Fibroblast of lung (primary cell): ENCODE measurements around the gene MFAP4. TPM values are rescaled to one million over a fixed set of nuclear protein-coding genes. Genes with fewer than 3 reads are reported as not detected.

Experiments used
- DNase-seq, 2 donors: peaks; one replicate each; pipeline versions ENCODE4 v3.0.0 to v3.0.0-alpha.2; 2010; ENCODE audit warnings: low read depth in 2 of 2
- H2AFZ ChIP-seq: 2 replicates; pipeline ENCODE4 v1.5.1; 2012; ENCODE audit warnings: low read length, control low read depth, inconsistent platforms
- H3K27ac ChIP-seq: 2 replicates; pipeline ENCODE4 v1.5.1; 2011; ENCODE audit warnings: low read length, control low read depth; ENCODE audit not compliant: insufficient read depth
- H3K27me3 ChIP-seq: 2 replicates; pipeline ENCODE4 v1.5.1; 2011; ENCODE audit warnings: mild to moderate bottlenecking, low read length; ENCODE audit not compliant: control insufficient read depth, insufficient read depth
- H3K36me3 ChIP-seq: 2 replicates; pipeline ENCODE4 v1.5.1; 2011; ENCODE audit warnings: low read length; ENCODE audit not compliant: control insufficient read depth, insufficient read depth
- H3K4me1 ChIP-seq: 2 replicates; pipeline ENCODE4 v1.5.1; 2011; ENCODE audit warnings: low read length; ENCODE audit not compliant: control insufficient read depth, insufficient read depth; ENCODE audit errors: extremely low read depth
- H3K4me2 ChIP-seq: 2 replicates; pipeline ENCODE4 v1.5.1; 2011; ENCODE audit warnings: low read length, control low read depth; ENCODE audit not compliant: insufficient read depth; ENCODE audit errors: extremely low read depth
- H3K4me3 ChIP-seq, 4 experiments: fragments of 200-600 bp in 1 of 4; sonication (generic) in 1 of 4; replicated peaks in 1 of 4; 2 replicates each; pipeline ENCODE4 v1.5.1; 2011 to 2016; ENCODE audit warnings: low read length in 4 of 4, low read depth in 3 of 4, mild to moderate bottlenecking in 3 of 4, control low read depth in 2 of 4, inconsistent platforms in 1 of 4, mixed read lengths in 1 of 4; ENCODE audit not compliant: insufficient read depth in 1 of 4; ENCODE audit errors: control extremely low read depth in 1 of 4
- H3K79me2 ChIP-seq: 2 replicates; pipeline ENCODE4 v1.5.1; 2012; ENCODE audit warnings: mild to moderate bottlenecking, low read length, inconsistent platforms; ENCODE audit not compliant: control insufficient read depth, insufficient read depth
- H3K9ac ChIP-seq: 2 replicates; pipeline ENCODE4 v1.5.1; 2011; ENCODE audit warnings: mild to moderate bottlenecking, low read length, control low read depth; ENCODE audit not compliant: insufficient read depth
- H3K9me3 ChIP-seq: 2 replicates; pipeline ENCODE4 v1.5.1; 2012; ENCODE audit warnings: low read depth, low read length; ENCODE audit not compliant: control insufficient read depth, insufficient read depth
- H4K20me1 ChIP-seq: 2 replicates; pipeline ENCODE4 v1.5.1; 2011; ENCODE audit warnings: low read length; ENCODE audit not compliant: control insufficient read depth, insufficient read depth; ENCODE audit errors: extremely low read depth
- EZH2 ChIP-seq: IDR thresholded peaks from 2 replicates; pipeline ENCODE4 v1.5.1; 2012; ENCODE audit warnings: low read length, control low read depth, mild to moderate bottlenecking; ENCODE audit errors: missing control alignments
- polyA plus RNA-seq, 2 donors: library from polyadenylated mRNA; depleted of rRNA in 1 of 2; stranded (reverse) in 1 of 2; unstranded in 1 of 2; fragments of >200 nt; gene quantifications; 2 replicates each; pipeline ENCODE4 v1.2.1, GENCODE V29; 2011 to 2012; ENCODE audit warnings: missing spikeins in 1 of 2
- total RNA-seq: library from RNA; depleted of rRNA; stranded (reverse); fragments of >200 nt; gene quantifications from 2 replicates; pipeline ENCODE4 v1.2.1, GENCODE V29; 2014
- TF ChIP-seq, protein P1 (sequence below), 2 donors: IDR thresholded peaks in 1 of 2; conservative IDR thresholded peaks in 1 of 2; 1 replicate in 1 of 2; 2 replicates in 1 of 2; pipeline ENCODE4 v1.5.1; 2011 to 2012; ENCODE audit warnings: low read length in 2 of 2, control low read depth in 1 of 2, inconsistent platforms in 1 of 2, low read depth in 1 of 2, mild to moderate bottlenecking in 1 of 2

The MFAP4 gene
- total and polyA plus RNA-seq, 2 donors (not counting 1 experiment from before 2014, with no cell fraction given): 53.3 to 81.3 TPM

DNA sequence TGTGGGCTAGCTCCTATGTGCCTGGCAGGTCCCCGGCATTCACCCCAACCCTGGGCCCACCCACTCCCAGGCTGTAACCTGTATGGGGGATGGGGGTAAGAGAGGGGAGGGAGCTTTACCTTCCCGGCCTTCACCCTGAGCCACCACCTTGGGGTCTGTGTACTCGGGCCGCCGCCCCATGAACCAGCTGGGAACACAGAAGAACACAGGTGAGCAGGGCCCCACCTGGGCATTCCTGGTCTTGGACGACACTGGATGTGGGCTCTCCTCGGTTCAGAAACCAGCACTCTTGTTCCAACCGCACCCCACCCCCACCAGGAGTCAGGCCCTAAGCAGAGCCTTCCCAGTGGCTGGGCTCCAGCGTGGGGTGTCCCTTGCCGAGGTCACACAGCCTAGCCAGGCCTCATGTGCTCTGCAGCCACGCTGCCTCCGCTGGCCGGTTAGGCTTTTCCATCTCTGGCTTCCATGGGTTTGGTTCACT is 43.3 kb downstream of the MFAP4 start:
- H3K4me1 ChIP-seq: peaks cover 22% of the 10 kb centered on the region
- DNase-seq: no peak
- no peak overlapping the region for H2AFZ ChIP-seq
- H3K4me2 ChIP-seq: no peak overlapping the region
- no peak overlapping the region for H3K27ac ChIP-seq
- H3K27me3 ChIP-seq: no peaks in the 10 kb centered on the region
- H3K4me3 ChIP-seq: no peak overlapping the region
- H3K9me3 ChIP-seq: no peaks in the 10 kb centered on the region
- H4K20me1 ChIP-seq: no peaks in the 10 kb centered on the region
- no peak overlapping the region for H3K9ac ChIP-seq
- H3K36me3 ChIP-seq: no peaks in the 10 kb centered on the region
- TF ChIP-seq, protein P1, sequence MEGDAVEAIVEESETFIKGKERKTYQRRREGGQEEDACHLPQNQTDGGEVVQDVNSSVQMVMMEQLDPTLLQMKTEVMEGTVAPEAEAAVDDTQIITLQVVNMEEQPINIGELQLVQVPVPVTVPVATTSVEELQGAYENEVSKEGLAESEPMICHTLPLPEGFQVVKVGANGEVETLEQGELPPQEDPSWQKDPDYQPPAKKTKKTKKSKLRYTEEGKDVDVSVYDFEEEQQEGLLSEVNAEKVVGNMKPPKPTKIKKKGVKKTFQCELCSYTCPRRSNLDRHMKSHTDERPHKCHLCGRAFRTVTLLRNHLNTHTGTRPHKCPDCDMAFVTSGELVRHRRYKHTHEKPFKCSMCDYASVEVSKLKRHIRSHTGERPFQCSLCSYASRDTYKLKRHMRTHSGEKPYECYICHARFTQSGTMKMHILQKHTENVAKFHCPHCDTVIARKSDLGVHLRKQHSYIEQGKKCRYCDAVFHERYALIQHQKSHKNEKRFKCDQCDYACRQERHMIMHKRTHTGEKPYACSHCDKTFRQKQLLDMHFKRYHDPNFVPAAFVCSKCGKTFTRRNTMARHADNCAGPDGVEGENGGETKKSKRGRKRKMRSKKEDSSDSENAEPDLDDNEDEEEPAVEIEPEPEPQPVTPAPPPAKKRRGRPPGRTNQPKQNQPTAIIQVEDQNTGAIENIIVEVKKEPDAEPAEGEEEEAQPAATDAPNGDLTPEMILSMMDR (conservative IDR thresholded peaks at IDR 0.05 in 1 of 2, IDR thresholded peaks at IDR 0.05 in 1 of 2; ENCODE audit: low read depth in 1 of 2, low read length in 2 of 2): no peak
- TF ChIP-seq EZH2: no peak
- no peaks in the 10 kb centered on the region for H3K79me2 ChIP-seq

DNA sequence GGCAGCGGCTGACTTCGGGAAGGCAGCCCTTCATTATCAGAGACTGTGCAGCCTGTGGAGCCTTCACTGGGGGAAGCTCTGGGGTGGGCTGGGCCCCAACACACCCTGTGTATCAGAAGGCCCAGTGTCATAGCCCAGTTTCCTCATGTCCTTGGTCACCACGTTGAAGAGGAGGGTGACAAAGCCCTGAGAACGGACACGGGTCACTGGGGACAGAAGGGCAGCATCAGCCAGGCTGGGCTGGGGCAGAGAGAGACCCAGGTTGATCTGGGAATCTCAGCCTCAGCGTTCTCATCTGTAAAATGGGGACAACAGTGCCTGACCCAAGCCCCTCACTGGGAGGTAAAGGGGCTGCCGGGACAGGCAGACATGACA is 43.7 kb downstream of the MFAP4 start:
- Histone ChIP-seq H3K79me2 (no peaks in the 10 kb centered on the region), H4K20me1 (no peaks in the 10 kb centered on the region), H3K36me3 (no peaks in the 10 kb centered on the region), H3K27ac (no peak overlapping the region), H3K27me3 (no peaks in the 10 kb centered on the region), H3K4me3 (no peak overlapping the region), H3K9ac (no peak overlapping the region), H3K4me2 (no peak overlapping the region), H3K4me1 (peaks cover 22% of the 10 kb centered on the region), H3K9me3 (no peaks in the 10 kb centered on the region), H2AFZ (no peak overlapping the region)
- TF ChIP-seq, protein P1 (conservative IDR thresholded peaks at IDR 0.05 in 1 of 2, IDR thresholded peaks at IDR 0.05 in 1 of 2; ENCODE audit: low read depth in 1 of 2, low read length in 2 of 2): no peak
- no peak for TF ChIP-seq EZH2
- no peak for DNase-seq

DNA sequence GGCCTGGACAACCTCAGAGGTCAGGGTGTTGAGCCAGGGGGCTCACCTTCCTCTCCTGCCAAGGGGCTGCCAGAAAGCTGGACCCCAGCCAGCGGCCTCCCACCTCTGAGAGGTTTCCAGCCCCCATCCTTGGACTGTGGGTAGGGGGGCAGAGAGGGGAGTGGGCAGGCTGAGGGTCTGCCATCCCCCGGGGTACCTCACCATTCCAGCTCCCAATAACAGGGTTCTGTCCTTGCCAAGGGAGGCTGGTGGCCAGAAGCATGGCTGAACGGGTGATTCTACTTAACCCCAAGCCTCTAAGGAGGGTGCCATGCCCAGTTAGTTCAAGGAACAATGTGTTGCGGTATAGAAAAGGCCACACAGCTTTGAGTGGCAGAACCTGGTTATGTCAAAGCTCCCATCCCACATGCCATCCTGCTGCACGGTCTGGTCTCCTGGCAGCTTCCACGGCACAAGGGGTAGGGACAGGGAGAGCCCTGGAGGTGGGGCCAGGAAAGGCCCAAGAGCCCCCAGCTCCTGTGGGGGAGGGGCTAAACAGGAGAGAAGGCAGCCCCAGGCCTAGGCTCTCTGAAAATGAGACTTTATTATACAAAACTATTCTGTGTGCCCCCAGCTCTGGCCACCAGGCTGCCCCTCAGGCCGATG is 44.3 kb downstream of the MFAP4 start:
- no peak overlapping the region for H3K9ac ChIP-seq
- H3K4me1 ChIP-seq: peaks cover 24% of the 10 kb centered on the region
- H4K20me1 ChIP-seq: no peaks in the 10 kb centered on the region
- no peak for DNase-seq
- no peaks in the 10 kb centered on the region for H3K9me3 ChIP-seq
- no peak overlapping the region for H3K4me2 ChIP-seq
- H3K79me2 ChIP-seq: no peaks in the 10 kb centered on the region
- no peak overlapping the region for H3K4me3 ChIP-seq
- TF ChIP-seq, protein P1 (conservative IDR thresholded peaks at IDR 0.05 in 1 of 2, IDR thresholded peaks at IDR 0.05 in 1 of 2; ENCODE audit: low read depth in 1 of 2, low read length in 2 of 2): no peak
- no peak for TF ChIP-seq EZH2
- H2AFZ ChIP-seq: no peak overlapping the region
- H3K27me3 ChIP-seq: no peaks in the 10 kb centered on the region
- H3K27ac ChIP-seq: no peak overlapping the region
- no peaks in the 10 kb centered on the region for H3K36me3 ChIP-seq
